ENCODE results near the gene PLXNA2. TPM values are rescaled to one million over a fixed set of nuclear protein-coding genes. Genes with fewer than 3 reads are reported as not detected.

Gene PLXNA2
- total RNA-seq, 1 donor from 2014 or later: 28.2 TPM

- DNase-seq (ENCODE audit: low spot score): no peak
- intact Hi-C loops (cut with DNase I): no loop called here
- no peak for ATAC-seq
Measured at GRCh38 chr1:208174200-208174599, 70.0 kb downstream of the PLXNA2 start.

- no peak for ATAC-seq
- intact Hi-C loops (cut with DNase I): no loop called here
- no peak for DNase-seq (ENCODE audit: low spot score)
Measured at GRCh38 chr1:208173749-208174148, 70.4 kb downstream of the PLXNA2 start.

GRCh38 chr1:208172423-208173145 lies 71.6 kb downstream of the PLXNA2 start:
- DNase-seq (ENCODE audit: low spot score): no peak
- intact Hi-C loops (cut with DNase I): no loop called here
- no peak for ATAC-seq

- intact Hi-C loops (cut with DNase I): no loop called here
- DNase-seq (ENCODE audit: low spot score): no peak
- ATAC-seq: no peak
Measured at GRCh38 chr1:208171616-208172422, 72.4 kb downstream of the PLXNA2 start.

GRCh38 chr1:208170252-208170651 lies 73.9 kb downstream of the PLXNA2 start:
- ATAC-seq: no peak
- intact Hi-C loops (cut with DNase I): no loop called here

GRCh38 chr1:208169081-208169879 lies 74.9 kb downstream of the PLXNA2 start:
- intact Hi-C loops (cut with DNase I): no loop called here
- no peak for ATAC-seq
- DNase-seq (ENCODE audit: low spot score): no peak

More at GRCh38 chr1:208170252-208170651, 73.9 kb downstream of the PLXNA2 start:
- no peak for DNase-seq (ENCODE audit: low spot score)

- intact Hi-C loops (cut with DNase I): no loop called here
- ATAC-seq (no peak), DNase-seq (ENCODE audit: low spot score) (no peak)
Measured at GRCh38 chr1:208167261-208167869, 76.8 kb downstream of the PLXNA2 start.

GRCh38 chr1:208166340-208167138 lies 77.6 kb downstream of the PLXNA2 start:
- DNase-seq (ENCODE audit: low spot score): no peak
- intact Hi-C loops (cut with DNase I): no loop called here
- no peak for ATAC-seq

- no peak for DNase-seq (ENCODE audit: low spot score)
- no peak for ATAC-seq
- intact Hi-C loops (cut with DNase I): no loop called here
Measured at GRCh38 chr1:208165659-208166058, 78.5 kb downstream of the PLXNA2 start.

- no peak for DNase-seq (ENCODE audit: low spot score)
Measured at GRCh38 chr1:208164609-208165008, 79.6 kb downstream of the PLXNA2 start.

GRCh38 chr1:208163539-208163938 lies 80.6 kb downstream of the PLXNA2 start:
- no peak for ATAC-seq
- intact Hi-C loops (cut with DNase I): no loop called here

More at GRCh38 chr1:208164609-208165008, 79.6 kb downstream of the PLXNA2 start:
- ATAC-seq: no peak
- intact Hi-C loops (cut with DNase I): no loop called here

GRCh38 chr1:208162903-208163302 lies 81.3 kb downstream of the PLXNA2 start:
- intact Hi-C loops (cut with DNase I): no loop called here
- no peak for ATAC-seq
- no peak for DNase-seq (ENCODE audit: low spot score)

More at GRCh38 chr1:208163539-208163938, 80.6 kb downstream of the PLXNA2 start:
- DNase-seq (ENCODE audit: low spot score): no peak

GRCh38 chr1:208161656-208162375 lies 82.4 kb downstream of the PLXNA2 start:
- ATAC-seq (no peak), DNase-seq (ENCODE audit: low spot score) (no peak)
- intact Hi-C loops (cut with DNase I): no loop called here

- intact Hi-C loops (cut with DNase I): no loop called here
- DNase-seq (ENCODE audit: low spot score): no peak
- ATAC-seq: no peak
Measured at GRCh38 chr1:208161005-208161404, 83.2 kb downstream of the PLXNA2 start.

- intact Hi-C loops (cut with DNase I): no loop called here
- DNase-seq (ENCODE audit: low spot score): no peak
- ATAC-seq: peak; percentile 13
Measured at GRCh38 chr1:208160259-208160819, 83.8 kb downstream of the PLXNA2 start.

GRCh38 chr1:208159555-208160258 lies 84.5 kb downstream of the PLXNA2 start:
- no peak for DNase-seq (ENCODE audit: low spot score)
- ATAC-seq: peak; percentile 40
- intact Hi-C loops (cut with DNase I): no loop called here
